Neural cell (in vitro differentiated cells): ENCODE measurements around the gene DAGLB. TPM values are rescaled to one million over a fixed set of nuclear protein-coding genes. Genes with fewer than 3 reads are reported as not detected.
A peak's percentile ranks its signal among the peaks of the same experiment; 100 is the strongest.
"Not testable (repeated sequence)": the region's sequence is repeated elsewhere in the genome, so short reads cannot be mapped to it uniquely, and the experiment has no call there.

ENCODE experiments used
- H2AFZ ChIP-seq: fragments of 200-600, 300-800 bp; sonication (generic), shearing (Covaris generic); 2 replicates; pipeline ENCODE4 v1.6.0; 2014; ENCODE audit warnings: low read depth, mild to moderate bottlenecking, antibody characterized with exemption, low read length, moderate library complexity
- H3F3A ChIP-seq: fragments of 200-600 bp; shearing (Covaris generic); 2 replicates; pipeline ENCODE4 v1.6.1; 2016; ENCODE audit warnings: mild to moderate bottlenecking, moderate library complexity, mixed read lengths, antibody characterized with exemption, low read length; ENCODE audit not compliant: insufficient read depth, poor library complexity, severe bottlenecking
- H3K27ac ChIP-seq: fragments of 200-600, 300-800 bp; sonication (generic), shearing (Covaris generic); 2 replicates; pipeline ENCODE4 v1.5.1; 2014; ENCODE audit warnings: mild to moderate bottlenecking, low read length, moderate library complexity
- H3K27me3 ChIP-seq: fragments of 300-800, 200-600 bp; sonication (generic), shearing (Covaris generic); 2 replicates; pipeline ENCODE4 v1.6.0; 2014; ENCODE audit warnings: mild to moderate bottlenecking, low read depth, low read length, moderate library complexity; ENCODE audit not compliant: insufficient read depth
- H3K36me3 ChIP-seq: fragments of 300-800, 200-600 bp; sonication (generic), shearing (Covaris generic); 2 replicates; pipeline ENCODE4 v1.5.1; 2014; ENCODE audit warnings: mild to moderate bottlenecking, antibody characterized with exemption, low read length, moderate library complexity; ENCODE audit not compliant: insufficient read depth
- H3K4me2 ChIP-seq: fragments of 300-800, 200-600 bp; sonication (generic), shearing (Covaris generic); 2 replicates; pipeline ENCODE4 v1.6.0; 2014; ENCODE audit warnings: mild to moderate bottlenecking, low read length
- H3K4me3 ChIP-seq: fragments of 300-800, 200-600 bp; sonication (generic), shearing (Covaris generic); 2 replicates; pipeline ENCODE4 v1.5.1; 2014; ENCODE audit warnings: mild to moderate bottlenecking, low read length, moderate library complexity
- H3K79me2 ChIP-seq: fragments of 200-600 bp; shearing (Covaris generic); replicated peaks from 2 replicates; pipeline ENCODE4 v1.6.0; 2014; ENCODE audit warnings: mild to moderate bottlenecking, low read length, moderate library complexity; ENCODE audit not compliant: insufficient read depth
- H3K9ac ChIP-seq: fragments of 300-800, 200-600 bp; sonication (generic), shearing (Covaris generic); 2 replicates; pipeline ENCODE4 v1.6.1; 2016; ENCODE audit warnings: mild to moderate bottlenecking, low read length, mixed read lengths
- H3K9me2 ChIP-seq: fragments of 200-600 bp; shearing (Covaris generic); 2 replicates; pipeline ENCODE4 v1.6.1; 2016; ENCODE audit warnings: mild to moderate bottlenecking, low read length, mixed read lengths; ENCODE audit not compliant: insufficient read depth
- H3K9me3 ChIP-seq: fragments of 200-600, 300-800 bp; sonication (generic), shearing (Covaris generic); 2 replicates; pipeline ENCODE4 v1.6.1; 2016; ENCODE audit warnings: mild to moderate bottlenecking, mixed run types, low read length, moderate library complexity, mixed read lengths
- H4K20me1 ChIP-seq: fragments of 200-600 bp; shearing (Covaris generic); 2 replicates; pipeline ENCODE4 v1.6.1; 2016; ENCODE audit warnings: mild to moderate bottlenecking, mixed run types; ENCODE audit not compliant: insufficient read depth
- CTCF ChIP-seq: fragments of 450-650 bp; IDR thresholded peaks from 2 replicates; pipeline ENCODE4 v1.5.1; 2014; ENCODE audit warnings: antibody characterized with exemption, mild to moderate bottlenecking, moderate library complexity; ENCODE audit not compliant: poor library complexity, severe bottlenecking
- EP300 ChIP-seq: fragments of 450-650 bp; conservative IDR thresholded peaks from 2 replicates; pipeline ENCODE4 v1.6.1; 2014; ENCODE audit warnings: antibody characterized with exemption, mild to moderate bottlenecking, moderate library complexity; ENCODE audit not compliant: poor library complexity, severe bottlenecking
- EZH2 ChIP-seq: fragments of 200-600, 300-800 bp; shearing (Covaris generic), sonication (generic); IDR thresholded peaks from 2 replicates; pipeline ENCODE4 v1.6.1; 2014; ENCODE audit warnings: antibody characterized with exemption, low read length, borderline replicate concordance, mild to moderate bottlenecking; ENCODE audit not compliant: insufficient read depth, poor library complexity, severe bottlenecking
- MXI1 ChIP-seq: fragments of 450-650 bp; conservative IDR thresholded peaks from 2 replicates; pipeline ENCODE4 v1.6.1; 2014; ENCODE audit warnings: antibody characterized with exemption, mild to moderate bottlenecking; ENCODE audit not compliant: poor library complexity, severe bottlenecking
- POLR2AphosphoS5 ChIP-seq: IDR thresholded peaks from 2 replicates; pipeline ENCODE4 v1.6.1; 2012
- RAD21 ChIP-seq: fragments of 450-650 bp; conservative IDR thresholded peaks from 2 replicates; pipeline ENCODE4 v1.6.1; 2014; ENCODE audit warnings: antibody characterized with exemption, mild to moderate bottlenecking, moderate library complexity
- REST ChIP-seq: IDR thresholded peaks from 2 replicates; pipeline ENCODE4 v1.6.1; 2012; ENCODE audit warnings: borderline replicate concordance
- SMC3 ChIP-seq: fragments of 450-650 bp; conservative IDR thresholded peaks from 2 replicates; pipeline ENCODE4 v1.6.1; 2014; ENCODE audit warnings: antibody characterized with exemption, mild to moderate bottlenecking, moderate library complexity; ENCODE audit not compliant: poor library complexity
- TAF1 ChIP-seq: IDR thresholded peaks from 2 replicates; pipeline ENCODE4 v1.6.1; 2012; ENCODE audit warnings: low read depth
- polyA plus RNA-seq: library from polyadenylated mRNA; depleted of rRNA; stranded (reverse); fragments of >200 nt; gene quantifications from 2 replicates; pipeline ENCODE4 v1.2.3, GENCODE V29; 2014

Gene DAGLB
- polyA plus RNA-seq, 1 donor from 2014 or later = 32.3 TPM

GRCh38 chr7:6379886-6380285, 67.9 kb downstream of the DAGLB start:
- Histone ChIP-seq H3K9me3 (no peaks in the 10 kb centered on the region), H3K9ac (no peak overlapping the region), H4K20me1 (peaks cover 13% of the 10 kb centered on the region), H3K27me3 (no peaks in the 10 kb centered on the region), H3K4me3 (no peak overlapping the region), H3K4me2 (no peak overlapping the region), H3K79me2 (peaks cover 97% of the 10 kb centered on the region), H3K36me3 (no peaks in the 10 kb centered on the region), H3F3A (no peaks in the 10 kb centered on the region), H2AFZ (no peak overlapping the region), H3K27ac (no peak overlapping the region), H3K9me2 (no peaks in the 10 kb centered on the region)
- TF ChIP-seq EP300 (no peak), POLR2AphosphoS5 (no peak), RAD21 (no peak), MXI1 (no peak), REST (no peak), EZH2 (no peak), CTCF (no peak), TAF1 (no peak), SMC3 (no peak)

GRCh38 chr7:6378556-6378955, 69.2 kb downstream of the DAGLB start:
- not testable (repeated sequence) for H3K27me3 ChIP-seq, H3K9ac ChIP-seq, H3K27ac ChIP-seq, H3K9me2 ChIP-seq, H3K36me3 ChIP-seq, H3K4me3 ChIP-seq, H2AFZ ChIP-seq, H4K20me1 ChIP-seq, H3K9me3 ChIP-seq, H3F3A ChIP-seq, H3K4me2 ChIP-seq
- H3K79me2 ChIP-seq = peaks cover 85% of the 10 kb centered on the region

GRCh38 chr7:6376820-6377219, 70.9 kb downstream of the DAGLB start:
- Histone ChIP-seq H3K9me2 (no peaks in the 10 kb centered on the region), H3K4me3 (peak overlapping the region; percentile 36), H3K27ac (no peak overlapping the region), H3K27me3 (no peaks in the 10 kb centered on the region), H3F3A (no peaks in the 10 kb centered on the region), H3K79me2 (peaks cover 68% of the 10 kb centered on the region), H3K9ac (no peak overlapping the region), H3K4me2 (no peak overlapping the region), H4K20me1 (no peaks in the 10 kb centered on the region), H2AFZ (no peak overlapping the region), H3K9me3 (no peaks in the 10 kb centered on the region), H3K36me3 (no peaks in the 10 kb centered on the region)
- TF ChIP-seq EP300 (no peak), CTCF (no peak), MXI1 (no peak), POLR2AphosphoS5 (no peak), SMC3 (no peak), TAF1 (no peak), EZH2 (no peak), REST (no peak), RAD21 (no peak)
